GM21447 (cell line): ENCODE measurements around the gene ZNF534.
"Not testable (repeated sequence)": the region's sequence is repeated elsewhere in the genome, so short reads cannot be mapped to it uniquely, and the experiment has no call there.

Source experiments
- ATAC-seq: cut with Tn5 transposase; IDR thresholded peaks from one replicate; pipeline ENCODE4 v1.9.1; 2021; ENCODE audit not compliant: unreplicated experiment

Gene ZNF534

DNA sequence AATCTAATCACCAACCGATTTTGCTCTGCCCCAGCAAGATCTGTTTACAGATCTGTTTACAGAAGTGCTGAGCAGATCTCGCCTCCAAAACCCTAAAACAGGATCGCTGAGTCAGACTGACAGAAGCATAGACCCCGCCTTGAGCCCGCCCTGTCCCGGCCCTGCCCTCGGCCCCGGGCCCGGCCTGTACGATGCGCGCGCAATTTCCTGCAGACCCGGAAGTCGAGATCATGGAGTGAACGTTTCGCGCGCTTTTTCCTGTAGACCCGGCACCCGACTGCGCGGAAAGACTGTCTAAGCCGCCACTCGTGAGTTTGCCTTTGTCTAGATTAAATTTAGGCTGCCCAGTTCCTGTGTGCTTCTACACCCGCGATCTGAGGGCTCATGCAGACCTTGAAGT lies at the start of gene ZNF534:
Gene ZNF534 (plus strand): TSS at position 212 of the 400 bp plus-strand sequence. CDS start 2,327 bp downstream, outside the sequence.
- ATAC-seq = no peak

DNA sequence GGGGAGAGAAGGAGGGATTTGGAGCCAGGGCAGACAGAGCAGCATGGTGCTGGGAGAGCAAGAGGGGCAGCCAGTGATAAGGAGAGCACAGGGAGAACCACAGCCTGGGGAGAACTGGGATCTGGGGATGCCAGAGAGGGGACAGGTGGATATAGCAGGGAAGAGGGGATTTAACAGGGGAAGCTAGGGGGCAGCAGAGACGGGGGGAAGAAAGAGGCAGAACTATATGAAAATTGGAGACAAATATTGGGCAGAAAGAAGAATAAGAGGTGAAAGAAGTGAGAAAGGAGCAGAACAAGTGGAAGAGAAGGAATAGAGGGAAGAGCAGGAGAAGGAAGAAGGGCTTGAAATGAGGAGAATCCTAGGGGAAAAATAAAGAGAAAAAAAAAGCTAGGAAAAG lies 37.8 kb upstream of the ZNF534 start:
- ATAC-seq = no peak

DNA sequence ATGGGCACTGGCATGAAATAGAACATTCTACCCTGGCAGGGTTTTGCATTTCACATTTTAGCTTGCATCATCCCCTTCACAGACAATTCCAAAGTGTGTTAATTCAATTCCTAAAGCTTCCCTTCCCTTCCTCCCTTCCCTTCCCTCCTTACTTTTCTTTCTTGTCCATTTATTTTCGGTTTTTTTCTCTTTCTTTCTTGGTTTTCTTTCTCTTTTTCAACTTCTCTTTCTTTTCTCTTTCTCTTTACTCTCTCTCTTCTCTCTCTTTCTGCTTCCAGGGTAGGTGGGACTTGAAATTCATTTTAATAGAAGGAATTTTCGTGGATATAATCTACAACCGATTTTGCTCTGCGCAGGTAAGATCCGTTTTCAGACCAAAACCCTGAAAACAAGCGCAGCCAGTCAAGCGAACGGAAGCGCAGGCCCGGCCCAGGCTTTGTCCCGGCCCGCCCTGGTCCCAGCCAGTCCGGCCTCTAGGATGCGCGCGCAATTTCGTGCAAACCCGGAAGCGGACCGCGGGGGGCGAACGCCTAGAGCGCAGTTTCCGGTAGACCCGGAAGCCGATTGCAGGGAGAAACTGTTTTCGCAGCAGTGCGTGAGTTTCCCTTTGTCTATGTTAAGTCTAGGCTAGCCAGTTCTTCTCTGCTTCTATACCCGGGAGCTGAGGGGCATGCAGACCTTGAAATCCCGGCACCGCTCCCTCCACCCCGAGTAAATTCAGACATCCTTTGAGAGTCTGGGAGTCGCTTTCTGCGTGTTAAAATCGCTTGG lies 31.5 kb upstream of the ZNF534 start, which contains the start of gene ZNF528:
Gene ZNF528 (plus strand): TSS at position 540 of the 771 bp plus-strand sequence. CDS start 4,165 bp downstream, outside the sequence.
- ATAC-seq = no peak

DNA sequence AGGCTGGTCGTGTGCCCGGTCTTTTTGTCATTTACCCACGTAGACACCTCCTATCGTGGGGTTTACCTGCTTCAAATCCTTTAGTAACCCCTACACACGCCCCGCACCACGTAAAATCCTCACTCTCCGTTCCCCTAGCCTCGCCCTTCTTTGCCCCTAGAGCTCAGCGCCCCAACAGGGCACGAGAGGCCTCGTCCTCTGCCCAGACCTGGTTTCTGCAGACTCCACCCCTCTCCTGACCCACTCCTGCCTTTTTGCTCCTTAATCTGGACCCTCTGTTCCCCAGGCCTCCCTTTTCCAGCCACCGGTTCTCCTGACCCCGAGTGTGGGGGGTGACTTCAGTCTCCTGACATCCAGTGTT lies 30.9 kb upstream of the ZNF534 start:
- ATAC-seq = no peak

DNA sequence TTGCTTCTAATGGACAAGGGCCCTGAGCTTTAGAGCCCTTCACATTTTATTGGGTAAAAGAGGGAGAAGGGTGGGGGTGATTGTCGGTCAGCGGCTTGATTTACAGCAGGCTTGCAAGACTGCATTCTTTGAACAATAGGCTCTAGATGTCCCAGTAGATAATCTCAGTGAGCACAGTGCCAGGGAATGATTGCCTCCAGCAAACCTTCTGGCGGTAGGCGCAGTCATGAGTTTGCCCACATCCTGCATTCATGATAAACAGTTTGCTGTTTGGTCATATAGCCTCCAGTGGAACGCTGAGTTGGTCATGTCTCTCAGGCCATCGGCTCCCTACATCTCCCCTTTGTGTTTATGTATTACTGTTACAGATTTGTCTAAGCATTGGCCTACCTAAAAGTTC lies 18.7 kb upstream of the ZNF534 start:
- no peak for ATAC-seq

DNA sequence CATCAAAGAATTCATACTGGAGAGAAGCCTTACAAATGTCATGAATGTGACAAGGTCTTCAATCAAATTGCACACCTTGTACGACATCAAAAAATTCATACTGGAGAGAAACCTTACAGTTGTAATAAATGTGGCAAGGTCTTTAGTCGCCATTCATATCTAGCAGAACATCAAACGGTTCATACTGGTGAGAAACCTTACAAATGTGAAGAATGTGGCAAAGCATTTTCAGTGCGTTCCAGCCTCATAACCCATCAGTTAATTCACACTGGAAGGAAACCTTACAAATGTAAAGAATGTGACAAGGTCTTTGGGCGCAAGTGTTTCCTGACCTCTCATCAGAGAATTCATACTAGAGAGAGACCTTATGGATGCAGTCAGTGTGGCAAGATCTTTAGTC lies 13.2 kb upstream of the ZNF534 start:
- ATAC-seq = no peak

DNA sequence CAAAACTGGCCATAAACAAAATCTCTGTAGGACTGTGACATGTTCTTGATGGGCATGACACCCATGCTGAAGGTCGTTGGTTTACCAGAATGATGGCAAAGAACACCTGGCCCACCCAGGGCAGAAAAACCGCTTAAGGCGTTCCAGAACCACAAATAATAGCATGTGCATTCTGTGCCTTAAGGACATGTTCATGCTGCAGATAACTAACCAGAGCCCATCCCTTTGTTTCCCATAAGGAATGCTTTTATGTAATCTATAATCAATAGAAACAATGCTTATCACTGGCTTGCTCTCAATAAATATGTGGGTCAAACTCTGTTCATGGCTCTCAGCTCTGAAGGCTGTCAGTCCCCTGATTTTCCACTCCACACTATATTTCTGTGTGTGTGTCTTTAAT lies 13.2 kb downstream of the ZNF534 start:
- no peak for ATAC-seq

GRCh38 chr19:52444506-52444905 lies 15.6 kb downstream of the ZNF534 start:
- ATAC-seq = no peak

- no peak for ATAC-seq
Observed at GRCh38 chr19:52451241-52451640, 22.3 kb downstream of the ZNF534 start.

- ATAC-seq = no peak
Observed at GRCh38 chr19:52453324-52454094, 24.6 kb downstream of the ZNF534 start, which contains the start of gene ZNF578. TSS of gene ZNF578 (plus strand) at chr19:52453553. CDS start at chr19:52501846, 48,293 bp downstream.

DNA sequence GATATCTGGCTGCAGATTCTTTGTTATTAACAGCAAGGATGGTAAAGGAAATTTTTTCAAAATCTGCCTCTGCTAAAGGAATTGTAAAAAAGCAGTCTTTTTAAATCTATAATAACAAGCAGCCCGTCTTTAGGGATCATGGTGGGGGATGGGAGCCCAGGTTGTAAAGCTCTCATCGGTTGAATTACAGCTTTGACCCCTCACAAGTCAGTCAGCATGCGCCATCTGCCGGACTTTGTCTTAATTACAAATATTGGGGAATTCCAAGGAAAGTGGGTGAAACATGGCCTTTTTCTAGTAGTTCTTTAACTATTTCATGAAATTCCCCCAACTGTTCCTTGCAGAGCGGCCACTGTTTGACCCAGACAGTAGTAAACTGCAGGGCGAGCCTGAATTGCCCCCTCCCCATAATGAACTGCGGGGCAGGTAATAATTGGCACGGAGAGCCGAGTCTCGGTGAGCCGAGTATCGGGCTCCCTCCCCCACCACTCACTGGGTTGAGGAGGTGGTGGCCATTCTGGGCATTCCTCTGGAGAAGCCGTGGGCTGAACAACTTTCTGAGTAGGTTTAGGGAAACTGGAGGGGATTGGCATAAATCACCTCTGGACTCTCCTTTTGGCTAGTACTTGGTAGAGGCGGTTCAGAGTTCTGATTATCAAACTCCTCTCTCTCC lies 36.0 kb downstream of the ZNF534 start:
- ATAC-seq = no peak

GRCh38 chr19:52473655-52474350 lies 44.9 kb downstream of the ZNF534 start:
- no peak for ATAC-seq

DNA sequence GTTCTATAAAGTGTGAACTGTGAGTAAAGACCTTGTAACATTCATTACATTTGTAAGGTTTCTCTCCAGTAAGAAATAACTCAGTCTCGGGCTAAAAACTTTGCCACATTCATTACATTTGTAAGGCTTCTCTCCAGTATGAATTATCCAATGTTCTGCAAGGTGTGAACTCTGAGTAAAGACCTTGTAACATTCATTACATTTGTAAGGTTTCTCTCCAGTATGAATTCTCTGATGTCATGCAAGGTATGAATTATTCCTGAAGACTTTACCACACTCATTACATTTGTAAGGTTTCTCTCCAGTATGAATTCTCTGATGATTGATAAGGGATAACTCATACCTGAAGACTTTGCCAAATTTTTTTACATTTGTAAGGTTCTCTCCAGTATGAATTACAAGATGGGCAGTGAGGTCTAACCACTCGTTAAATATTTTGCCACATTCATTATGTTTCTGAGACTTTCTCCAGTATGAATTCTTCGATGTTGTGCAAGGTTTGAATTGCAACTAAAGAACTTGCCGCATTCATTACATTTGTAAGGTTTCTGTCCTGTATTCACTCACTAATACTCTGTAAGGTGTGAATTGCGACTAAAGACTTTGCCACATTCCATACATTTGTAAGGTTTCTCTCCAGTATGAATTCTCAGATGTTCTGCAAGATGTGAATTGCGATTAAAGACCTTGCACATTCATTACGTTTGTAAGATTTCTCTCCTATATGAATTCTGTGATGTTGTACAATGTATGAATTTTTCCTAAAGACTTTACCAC lies 45.6 kb downstream of the ZNF534 start:
- ATAC-seq = no peak

- not testable (repeated sequence) for ATAC-seq
Observed at GRCh38 chr19:52484111-52484743, 55.3 kb downstream of the ZNF534 start.

DNA sequence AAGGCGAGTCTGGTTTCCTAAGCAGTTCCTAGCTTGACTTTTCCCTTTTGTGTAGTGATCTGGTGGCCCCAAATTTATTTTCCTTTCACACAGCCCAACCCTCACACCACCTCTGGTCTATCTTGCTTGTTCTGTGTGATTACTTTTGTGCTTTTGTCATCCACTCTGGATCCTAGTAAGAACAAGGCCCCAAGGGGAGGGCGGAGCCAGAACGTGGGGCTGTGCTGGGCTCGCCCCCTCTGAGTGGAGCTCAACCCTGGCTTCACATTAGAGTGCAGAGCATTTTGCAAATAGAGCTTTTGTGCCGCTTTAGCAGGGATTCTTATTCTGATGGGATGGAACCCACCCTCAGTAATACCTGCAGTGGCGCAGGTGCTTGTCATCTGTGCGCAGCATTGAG lies 56.1 kb downstream of the ZNF534 start:
- not testable (repeated sequence) for ATAC-seq

DNA sequence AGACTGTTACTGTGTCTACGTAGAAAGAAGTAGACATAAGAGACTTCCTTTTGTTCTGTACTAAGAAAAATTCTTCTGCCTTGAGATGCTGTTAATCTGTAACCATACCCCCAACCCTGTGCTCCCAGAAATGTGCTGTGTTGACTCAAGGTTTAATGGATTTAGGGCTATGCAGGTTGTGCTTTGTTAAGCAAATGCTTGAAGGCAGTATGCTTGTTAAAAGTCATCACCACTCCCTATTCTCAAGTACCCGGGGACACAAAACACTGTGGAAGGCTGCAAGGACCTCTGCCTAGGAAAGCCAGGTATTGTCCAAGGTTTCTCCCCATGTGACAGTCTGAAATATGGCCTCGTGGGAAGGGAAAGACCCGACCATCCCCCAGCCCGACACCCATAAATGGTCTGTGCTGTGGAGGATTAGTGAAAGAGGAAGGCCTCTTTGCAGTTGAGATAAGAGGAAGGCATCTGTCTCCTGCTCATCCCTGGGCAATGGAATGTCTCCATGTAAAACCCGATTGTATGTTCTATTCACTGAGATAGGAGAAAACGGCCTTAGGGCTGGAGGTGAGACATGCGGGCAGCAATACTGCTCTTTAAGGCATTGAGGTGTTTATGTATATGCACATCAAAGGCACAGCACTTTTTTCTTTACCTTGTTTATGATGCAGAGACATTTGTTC lies 56.8 kb downstream of the ZNF534 start:
- not testable (repeated sequence) for ATAC-seq

DNA sequence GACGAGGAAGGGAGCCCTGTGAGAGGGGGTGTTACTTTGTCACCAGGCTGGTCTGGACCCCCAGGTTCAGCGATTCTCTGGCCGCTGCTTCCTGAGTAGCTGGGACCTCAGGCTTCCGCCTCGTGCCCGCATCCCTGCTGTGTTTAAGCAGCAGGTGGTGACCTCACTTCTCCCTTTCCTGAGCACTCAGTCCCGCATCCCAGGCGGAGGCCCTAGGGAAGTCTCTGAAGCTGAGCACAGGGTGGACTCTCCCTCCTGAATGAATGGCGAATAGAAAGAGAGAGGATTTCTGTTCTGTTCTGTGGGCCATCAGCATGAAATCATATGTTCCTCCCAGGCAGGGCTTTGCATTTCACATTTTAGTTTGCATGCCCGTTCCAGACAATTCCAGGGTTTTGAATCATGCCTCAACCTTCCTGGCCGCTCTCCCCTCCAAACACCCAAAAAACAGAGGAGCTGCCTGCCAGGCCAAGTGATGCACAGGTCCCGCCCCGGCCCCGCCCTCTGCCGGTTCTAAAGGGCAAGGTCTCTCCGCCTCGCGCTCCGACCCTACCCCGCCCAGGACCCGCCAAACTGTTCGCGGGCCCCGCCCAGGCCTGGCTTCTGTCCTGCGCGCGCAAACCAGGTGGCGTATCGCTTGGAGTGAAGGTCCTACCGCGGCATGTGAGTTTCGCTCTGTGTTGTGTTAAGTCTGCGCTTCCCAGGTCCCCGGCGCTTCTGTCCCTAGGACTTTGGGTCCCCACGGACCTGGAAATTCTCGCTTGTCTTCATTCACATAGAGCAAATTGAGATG lies 63.4 kb downstream of the ZNF534 start:
- no peak for ATAC-seq

DNA sequence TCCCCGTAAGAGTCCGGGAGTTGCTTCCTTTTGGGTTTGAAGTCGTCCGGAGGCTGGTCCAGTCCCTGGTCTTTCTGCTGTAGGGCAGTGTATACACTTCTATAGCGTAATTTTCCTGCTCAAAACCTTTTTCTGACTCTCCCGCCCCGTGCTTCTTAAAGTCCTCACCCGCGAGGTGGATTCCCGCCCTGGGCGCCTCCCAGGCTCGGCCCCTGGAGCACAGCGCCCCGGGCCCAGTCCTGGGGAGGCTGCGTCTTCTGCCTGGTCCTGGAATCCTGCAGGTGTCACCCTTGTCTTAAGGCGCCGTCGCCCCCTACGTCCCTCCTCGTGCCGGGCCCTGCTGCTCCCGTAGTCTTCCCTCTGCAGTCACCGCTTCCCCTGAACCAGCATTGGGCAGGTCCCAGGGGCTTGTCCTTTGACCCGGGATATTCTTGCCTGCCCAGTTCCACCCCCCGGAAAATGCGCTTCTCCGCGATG lies 64.1 kb downstream of the ZNF534 start:
- ATAC-seq = no peak
